ENCODE measurements around the gene TNFRSF13B. TPM values are rescaled to one million over a fixed set of nuclear protein-coding genes. Genes with fewer than 3 reads are reported as not detected.
"Not testable (repeated sequence)": the region's sequence is repeated elsewhere in the genome, so short reads cannot be mapped to it uniquely, and the experiment has no call there.

TNFRSF13B gene
- total RNA-seq, 1 donor from 2014 or later, result not detected

DNA sequence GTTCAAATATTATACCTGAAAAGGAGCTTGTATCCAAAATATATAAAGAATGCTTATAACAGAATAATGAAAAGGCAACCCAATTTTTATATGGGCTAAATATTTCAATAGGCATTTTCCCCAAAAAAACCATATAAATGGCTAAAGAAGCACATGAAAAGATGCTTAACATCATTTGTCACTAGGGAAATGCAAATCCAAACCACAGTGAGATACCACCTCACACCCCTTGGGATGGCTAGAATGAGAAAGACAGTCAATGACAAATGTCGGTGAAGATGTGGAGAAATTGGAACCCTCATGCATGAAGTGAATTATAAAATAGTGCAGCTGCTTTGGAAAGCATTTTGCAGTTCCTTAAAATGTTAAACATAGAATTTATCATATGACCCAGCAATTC, 3.1 kb downstream of the TNFRSF13B start:
- Mint-ChIP-seq H3K9me3 (ENCODE audit: unreplicated experiment) (no peaks in the 10 kb centered on the region), H3K4me1 (ENCODE audit: unreplicated experiment) (no peaks in the 10 kb centered on the region), H3K36me3 (ENCODE audit: unreplicated experiment) (no peaks in the 10 kb centered on the region), H3K27ac (ENCODE audit: unreplicated experiment) (no peak overlapping the region), H3K27me3 (ENCODE audit: unreplicated experiment) (peaks cover 38% of the 10 kb centered on the region), H3K4me3 (ENCODE audit: unreplicated experiment) (no peak overlapping the region)
- TF ChIP-seq, protein P1, sequence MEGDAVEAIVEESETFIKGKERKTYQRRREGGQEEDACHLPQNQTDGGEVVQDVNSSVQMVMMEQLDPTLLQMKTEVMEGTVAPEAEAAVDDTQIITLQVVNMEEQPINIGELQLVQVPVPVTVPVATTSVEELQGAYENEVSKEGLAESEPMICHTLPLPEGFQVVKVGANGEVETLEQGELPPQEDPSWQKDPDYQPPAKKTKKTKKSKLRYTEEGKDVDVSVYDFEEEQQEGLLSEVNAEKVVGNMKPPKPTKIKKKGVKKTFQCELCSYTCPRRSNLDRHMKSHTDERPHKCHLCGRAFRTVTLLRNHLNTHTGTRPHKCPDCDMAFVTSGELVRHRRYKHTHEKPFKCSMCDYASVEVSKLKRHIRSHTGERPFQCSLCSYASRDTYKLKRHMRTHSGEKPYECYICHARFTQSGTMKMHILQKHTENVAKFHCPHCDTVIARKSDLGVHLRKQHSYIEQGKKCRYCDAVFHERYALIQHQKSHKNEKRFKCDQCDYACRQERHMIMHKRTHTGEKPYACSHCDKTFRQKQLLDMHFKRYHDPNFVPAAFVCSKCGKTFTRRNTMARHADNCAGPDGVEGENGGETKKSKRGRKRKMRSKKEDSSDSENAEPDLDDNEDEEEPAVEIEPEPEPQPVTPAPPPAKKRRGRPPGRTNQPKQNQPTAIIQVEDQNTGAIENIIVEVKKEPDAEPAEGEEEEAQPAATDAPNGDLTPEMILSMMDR (IDR thresholded peaks at IDR 0.05), result no peak
- no peak for DNase-seq (ENCODE audit: extremely low spot score, unreplicated experiment)

DNA sequence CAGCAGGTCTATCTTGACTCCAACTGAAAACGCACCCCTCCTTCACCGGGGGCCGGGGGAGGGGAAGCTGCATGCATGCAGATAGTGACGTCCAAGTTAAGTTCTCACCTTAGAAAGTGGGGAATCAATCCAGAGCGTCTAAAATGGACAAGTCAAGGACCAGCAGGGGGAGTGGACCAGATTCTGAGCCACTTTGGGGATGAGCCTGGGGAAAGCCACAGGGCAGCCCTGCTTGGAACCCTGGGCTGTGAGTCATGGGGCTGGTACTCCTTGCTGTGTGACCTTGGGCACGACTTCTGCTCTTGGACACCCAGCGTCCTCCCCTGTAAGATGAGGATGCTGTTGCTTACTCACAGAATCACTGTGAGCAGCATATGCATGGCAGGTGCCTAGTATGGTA, 9.1 kb downstream of the TNFRSF13B start:
- Mint-ChIP-seq H3K4me1 (ENCODE audit: unreplicated experiment) (no peaks in the 10 kb centered on the region), H3K36me3 (ENCODE audit: unreplicated experiment) (no peaks in the 10 kb centered on the region), H3K27me3 (ENCODE audit: unreplicated experiment) (peaks cover 58% of the 10 kb centered on the region), H3K27ac (ENCODE audit: unreplicated experiment) (no peak overlapping the region), H3K4me3 (ENCODE audit: unreplicated experiment) (no peak overlapping the region), H3K9me3 (ENCODE audit: unreplicated experiment) (peaks cover 13% of the 10 kb centered on the region)
- TF ChIP-seq, protein P1 (IDR thresholded peaks at IDR 0.05), result no peak
- DNase-seq (ENCODE audit: extremely low spot score, unreplicated experiment), result no peak

DNA sequence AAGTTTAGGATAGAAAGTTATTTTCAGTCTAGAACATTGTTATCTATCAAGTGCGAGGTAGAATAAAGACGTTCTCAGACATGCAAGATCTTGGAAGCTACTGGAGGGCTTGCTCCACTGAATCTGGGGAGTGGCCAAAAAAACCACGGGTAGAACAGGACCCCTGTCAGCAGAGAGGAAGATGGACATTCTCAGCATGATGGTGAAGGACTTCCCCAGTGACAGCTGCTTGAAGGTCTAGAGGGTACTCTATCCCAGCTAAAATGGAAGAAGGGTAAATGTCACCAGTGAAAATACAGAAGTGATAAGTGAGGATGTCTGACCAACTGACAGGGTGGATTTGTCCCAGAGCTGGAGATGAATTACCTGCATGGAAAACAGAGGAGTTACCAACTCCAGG, 10.1 kb downstream of the TNFRSF13B start:
- peaks cover 15% of the 10 kb centered on the region for H3K9me3 Mint-ChIP-seq (ENCODE audit: unreplicated experiment)
- H3K4me3 Mint-ChIP-seq (ENCODE audit: unreplicated experiment), result no peak overlapping the region
- H3K27me3 Mint-ChIP-seq (ENCODE audit: unreplicated experiment), result peaks cover 67% of the 10 kb centered on the region
- TF ChIP-seq, protein P1 (IDR thresholded peaks at IDR 0.05), result no peak
- DNase-seq (ENCODE audit: extremely low spot score, unreplicated experiment), result no peak
- no peak overlapping the region for H3K27ac Mint-ChIP-seq (ENCODE audit: unreplicated experiment)
- no peaks in the 10 kb centered on the region for H3K36me3 Mint-ChIP-seq (ENCODE audit: unreplicated experiment)
- H3K4me1 Mint-ChIP-seq (ENCODE audit: unreplicated experiment), result no peaks in the 10 kb centered on the region

DNA sequence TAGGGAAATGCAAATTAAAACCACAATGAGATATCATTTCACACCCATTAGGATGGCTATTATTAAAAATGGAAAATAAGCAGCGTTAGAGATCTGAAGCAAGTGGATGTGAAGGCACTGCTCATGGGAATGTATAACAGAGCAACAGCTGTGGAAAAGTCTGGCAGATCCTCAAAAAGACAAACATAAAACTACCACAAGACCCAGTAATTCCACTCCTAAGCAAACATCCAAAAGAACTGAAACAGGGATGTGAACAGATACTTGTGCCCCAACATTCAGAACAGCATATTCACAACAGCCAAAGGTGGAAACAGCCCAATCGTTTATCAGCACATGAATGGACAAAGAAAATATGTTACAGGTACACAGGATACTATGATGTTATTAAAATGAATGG, 10.9 kb downstream of the TNFRSF13B start:
- not testable (repeated sequence) for H3K4me3 Mint-ChIP-seq (ENCODE audit: unreplicated experiment); DNase-seq (ENCODE audit: extremely low spot score, unreplicated experiment); H3K27ac Mint-ChIP-seq (ENCODE audit: unreplicated experiment); H3K4me1 Mint-ChIP-seq (ENCODE audit: unreplicated experiment); H3K36me3 Mint-ChIP-seq (ENCODE audit: unreplicated experiment)
- Mint-ChIP-seq H3K9me3 (ENCODE audit: unreplicated experiment) (peaks cover 23% of the 10 kb centered on the region), H3K27me3 (ENCODE audit: unreplicated experiment) (peaks cover 70% of the 10 kb centered on the region)

DNA sequence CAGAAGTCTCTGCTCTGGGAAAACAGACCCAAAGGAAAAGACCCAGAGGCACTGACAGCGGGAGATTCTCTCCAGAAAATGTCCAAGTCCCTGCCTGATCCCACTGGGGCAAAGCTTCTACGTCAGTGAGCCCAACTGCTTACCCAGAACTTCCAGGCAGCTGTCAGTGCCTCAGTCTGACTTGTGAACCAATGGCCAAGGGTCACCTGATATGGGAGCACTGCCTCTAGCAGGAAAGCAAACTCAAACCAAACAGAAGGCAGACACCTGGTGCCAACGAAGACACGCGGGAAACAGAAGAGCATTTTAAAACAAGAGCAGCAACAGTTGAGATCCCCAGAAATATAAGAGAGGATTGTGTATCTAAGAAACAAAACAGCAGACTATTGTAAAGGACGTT, 16.9 kb downstream of the TNFRSF13B start:
- not testable (repeated sequence) for H3K27ac Mint-ChIP-seq (ENCODE audit: unreplicated experiment); H3K4me3 Mint-ChIP-seq (ENCODE audit: unreplicated experiment); H3K4me1 Mint-ChIP-seq (ENCODE audit: unreplicated experiment); H3K36me3 Mint-ChIP-seq (ENCODE audit: unreplicated experiment); DNase-seq (ENCODE audit: extremely low spot score, unreplicated experiment)
- Mint-ChIP-seq H3K27me3 (ENCODE audit: unreplicated experiment) (peaks cover 63% of the 10 kb centered on the region), H3K9me3 (ENCODE audit: unreplicated experiment) (peaks cover 16% of the 10 kb centered on the region)

DNA sequence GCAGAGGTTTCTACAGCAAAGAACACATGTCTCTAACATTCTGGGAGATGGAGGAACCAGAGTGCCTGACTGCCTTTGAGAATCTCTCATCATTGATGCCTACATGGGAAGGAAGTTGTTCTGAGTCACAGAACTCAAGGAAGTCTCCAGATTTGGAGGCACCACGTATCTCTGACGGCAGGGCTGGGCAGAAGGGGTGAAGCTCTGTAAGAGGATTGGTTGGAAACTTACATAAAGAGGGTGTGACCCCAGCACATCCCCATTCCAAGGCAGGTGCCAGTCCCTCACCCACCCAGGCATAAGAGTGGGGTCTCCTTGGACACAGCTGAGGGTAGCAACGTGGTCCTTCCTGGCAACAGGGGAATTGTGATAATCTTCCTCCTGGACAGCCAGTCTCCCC, 17.4 kb downstream of the TNFRSF13B start:
- Mint-ChIP-seq H3K27ac (ENCODE audit: unreplicated experiment) (no peak overlapping the region), H3K4me3 (ENCODE audit: unreplicated experiment) (no peak overlapping the region), H3K36me3 (ENCODE audit: unreplicated experiment) (no peaks in the 10 kb centered on the region), H3K9me3 (ENCODE audit: unreplicated experiment) (peaks cover 11% of the 10 kb centered on the region), H3K4me1 (ENCODE audit: unreplicated experiment) (no peaks in the 10 kb centered on the region), H3K27me3 (ENCODE audit: unreplicated experiment) (peaks cover 58% of the 10 kb centered on the region)
- peak; percentile 51 for DNase-seq (ENCODE audit: extremely low spot score, unreplicated experiment)
- TF ChIP-seq, protein P1 (IDR thresholded peaks at IDR 0.05), result no peak
